Smooth muscle cell (in vitro differentiated cells): ENCODE measurements around the gene TTC28. TPM values are rescaled to one million over a fixed set of nuclear protein-coding genes. Genes with fewer than 3 reads are reported as not detected.
"Not testable (repeated sequence)": the region's sequence is repeated elsewhere in the genome, so short reads cannot be mapped to it uniquely, and the experiment has no call there.

ENCODE experiments used
- DNase-seq: peaks from one replicate; lab custom pipeline; 2025; ENCODE audit not compliant: unreplicated experiment; lab: John Stamatoyannopoulos, UW
- H2AFZ ChIP-seq: fragments of 200-600 bp; sonication (generic); 2 replicates; pipeline ENCODE4 v1.6.0; 2016; ENCODE audit warnings: antibody characterized with exemption, low read depth, mild to moderate bottlenecking
- H3F3A ChIP-seq: fragments of 200-600 bp; sonication (generic); 2 replicates; pipeline ENCODE4 v1.6.0; 2017; ENCODE audit warnings: antibody characterized with exemption, low read depth
- H3K27ac ChIP-seq: fragments of 200-600 bp; sonication (generic); 2 replicates; pipeline ENCODE4 v1.5.1; 2016; ENCODE audit warnings: low read depth, mild to moderate bottlenecking
- H3K27me3 ChIP-seq: fragments of 200-600 bp; sonication (generic); 2 replicates; pipeline ENCODE4 v1.6.1; 2016; ENCODE audit warnings: low read depth, mild to moderate bottlenecking
- H3K36me3 ChIP-seq: fragments of 200-600 bp; sonication (generic); 2 replicates; pipeline ENCODE4 v1.5.1; 2016; ENCODE audit warnings: low read depth
- H3K4me1 ChIP-seq: fragments of 200-600 bp; sonication (generic); 2 replicates; pipeline ENCODE4 v1.5.1; 2016; ENCODE audit warnings: low read depth
- H3K4me2 ChIP-seq: fragments of 200-600 bp; sonication (generic); 2 replicates; pipeline ENCODE4 v1.6.0; 2016; ENCODE audit warnings: mild to moderate bottlenecking
- H3K4me3 ChIP-seq: fragments of 200-600 bp; sonication (generic); 2 replicates; pipeline ENCODE4 v1.5.1; 2016; ENCODE audit warnings: mild to moderate bottlenecking
- H3K79me2 ChIP-seq: fragments of 200-600 bp; sonication (generic); 2 replicates; pipeline ENCODE4 v1.6.0; 2016; ENCODE audit warnings: low read depth, mild to moderate bottlenecking
- H3K9ac ChIP-seq: fragments of 200-600 bp; sonication (generic); 2 replicates; pipeline ENCODE4 v1.6.0; 2016; ENCODE audit warnings: low read depth
- H3K9me3 ChIP-seq: fragments of 200-600 bp; sonication (generic); replicated peaks from 2 replicates; pipeline ENCODE4 v1.5.1; 2016; ENCODE audit warnings: low read depth
- H4K20me1 ChIP-seq: fragments of 200-600 bp; sonication (generic); 2 replicates; pipeline ENCODE4 v1.6.0; 2016; ENCODE audit warnings: low read depth
- CTCF ChIP-seq: fragments of 200-600 bp; sonication (generic); IDR thresholded peaks from 2 replicates; pipeline ENCODE4 v1.5.1; 2017; ENCODE audit warnings: borderline replicate concordance, mild to moderate bottlenecking, antibody characterized with exemption; ENCODE audit not compliant: insufficient read depth, poor library complexity, severe bottlenecking
- WGBS: methylation state at CpG from one replicate; pipeline ENCODE4 v1.1.7; 2016; ENCODE audit warnings: low lambda C conversion rate; 5-methylcytosine and 5-hydroxymethylcytosine counted together
- polyA plus RNA-seq: library from polyadenylated mRNA; unstranded; fragments of >200 nt; fragmentation: Nextera tagmentation; extraction: Ambion mirVana; gene quantifications from 2 replicates; pipeline ENCODE4 v1.2.1, GENCODE V29; 2016
- total RNA-seq: library from RNA; depleted of rRNA; stranded (reverse); fragments of >200 nt; gene quantifications from 2 replicates; pipeline ENCODE4 v1.2.3, GENCODE V29; 2014

Gene TTC28
- total and polyA plus RNA-seq, 2 experiments from 2014 or later, result 6.3 to 17.9 TPM

DNA sequence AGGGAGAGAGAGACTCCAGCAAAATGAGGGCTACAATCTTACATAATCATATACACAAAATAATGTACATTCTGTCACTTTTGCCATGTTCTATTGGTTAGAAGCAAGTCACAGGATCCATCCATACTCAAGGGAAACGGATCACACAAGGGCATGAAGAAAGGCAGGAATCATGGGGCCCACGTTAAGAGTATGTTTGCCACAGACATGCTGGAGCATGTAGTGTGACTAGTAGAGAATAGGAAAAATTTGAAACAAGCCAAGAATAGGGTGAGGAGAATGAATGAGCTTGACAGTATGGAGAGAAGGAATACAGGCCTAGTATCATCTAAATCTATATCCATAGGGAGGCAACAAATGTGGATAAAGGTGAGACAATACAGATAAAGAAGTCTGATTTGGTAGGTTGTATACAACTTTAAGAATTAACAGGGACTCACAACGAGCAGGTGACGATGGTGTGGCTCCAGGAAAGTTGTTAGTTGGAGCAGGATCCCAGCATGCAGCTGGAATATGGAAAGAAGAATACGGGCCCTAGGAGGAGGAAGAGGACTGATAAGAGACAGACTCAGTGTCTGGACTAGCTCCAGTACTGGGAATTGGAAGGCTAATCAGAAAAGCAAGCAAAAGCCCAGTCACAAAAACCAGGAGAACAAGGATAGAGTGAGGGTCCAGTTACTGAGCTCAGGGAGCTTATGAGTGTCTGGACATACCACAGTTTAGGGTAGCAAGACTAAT is 458.8 kb downstream of the TTC28 start:
- no peak for DNase-seq
- no peaks in the 10 kb centered on the region for H3K79me2 ChIP-seq
- no peaks in the 10 kb centered on the region for H3F3A ChIP-seq
- no peak overlapping the region for H3K4me3 ChIP-seq
- no peak overlapping the region for H3K27ac ChIP-seq
- no peaks in the 10 kb centered on the region for H3K4me1 ChIP-seq
- no peaks in the 10 kb centered on the region for H3K36me3 ChIP-seq
- no peak overlapping the region for H3K4me2 ChIP-seq
- WGBS, result 82% methylated on average over 5 of the region's 5 CpGs
- no peak overlapping the region for H3K9ac ChIP-seq
- no peak overlapping the region for H2AFZ ChIP-seq
- H3K27me3 ChIP-seq, result no peaks in the 10 kb centered on the region
- H3K9me3 ChIP-seq, result no peaks in the 10 kb centered on the region
- no peak for TF ChIP-seq CTCF
- H4K20me1 ChIP-seq, result no peaks in the 10 kb centered on the region

DNA sequence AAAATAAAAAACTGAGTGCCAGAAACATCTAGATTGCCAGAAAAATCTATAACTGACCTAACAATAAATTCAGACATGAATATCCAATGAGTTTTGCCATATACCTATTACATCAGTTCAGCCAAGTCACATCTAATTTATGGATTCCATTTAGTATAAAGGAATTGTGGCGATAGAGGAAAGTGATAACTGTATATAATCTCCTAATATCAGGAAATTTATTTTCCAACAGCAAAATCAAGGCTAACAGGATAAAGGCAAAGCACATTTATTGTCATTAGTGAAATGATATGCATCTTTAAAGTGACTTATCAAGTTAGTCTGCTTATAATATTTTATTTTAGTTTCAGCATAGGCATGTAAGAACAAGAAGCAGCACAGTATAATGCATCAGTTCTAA is 462.4 kb downstream of the TTC28 start:
- no peaks in the 10 kb centered on the region for H3K9me3 ChIP-seq
- H3K9ac ChIP-seq, result no peak overlapping the region
- H2AFZ ChIP-seq, result no peak overlapping the region
- DNase-seq, result no peak
- H3K27ac ChIP-seq, result no peak overlapping the region
- H3K4me3 ChIP-seq, result no peak overlapping the region
- H3K36me3 ChIP-seq, result no peaks in the 10 kb centered on the region
- no peaks in the 10 kb centered on the region for H3K4me1 ChIP-seq
- TF ChIP-seq CTCF, result no peak
- H4K20me1 ChIP-seq, result no peaks in the 10 kb centered on the region
- no peaks in the 10 kb centered on the region for H3K27me3 ChIP-seq
- H3K4me2 ChIP-seq, result no peak overlapping the region
- H3F3A ChIP-seq, result no peaks in the 10 kb centered on the region
- H3K79me2 ChIP-seq, result no peaks in the 10 kb centered on the region
- 96% methylated on average over 1 of the region's 1 CpG for WGBS

DNA sequence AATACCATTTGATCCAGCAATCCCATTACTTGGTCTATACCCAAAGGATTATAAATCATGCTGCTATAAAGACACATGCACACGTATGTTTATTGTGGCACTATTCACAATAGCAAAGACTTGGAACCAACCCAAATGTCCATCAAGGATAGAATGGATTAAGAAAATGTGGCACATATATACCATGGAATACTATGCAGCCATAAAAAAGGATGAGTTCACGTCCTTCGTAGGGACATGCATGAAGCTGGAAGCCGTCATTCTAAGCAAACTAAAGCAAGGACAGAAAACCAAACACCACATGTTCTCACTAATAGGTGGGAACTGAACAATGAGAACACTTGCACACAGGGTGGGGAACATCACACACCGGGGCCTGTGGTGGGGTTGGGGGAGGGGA is 464.9 kb downstream of the TTC28 start:
- not testable (repeated sequence) for DNase-seq, H3K27ac ChIP-seq, H3K9ac ChIP-seq, H3K27me3 ChIP-seq, H3K79me2 ChIP-seq, H3K4me1 ChIP-seq, H3K9me3 ChIP-seq, H3K36me3 ChIP-seq, H3K4me2 ChIP-seq, H3K4me3 ChIP-seq, H2AFZ ChIP-seq, H3F3A ChIP-seq, H4K20me1 ChIP-seq
- 98% methylated on average over 5 of the region's 5 CpGs for WGBS

DNA sequence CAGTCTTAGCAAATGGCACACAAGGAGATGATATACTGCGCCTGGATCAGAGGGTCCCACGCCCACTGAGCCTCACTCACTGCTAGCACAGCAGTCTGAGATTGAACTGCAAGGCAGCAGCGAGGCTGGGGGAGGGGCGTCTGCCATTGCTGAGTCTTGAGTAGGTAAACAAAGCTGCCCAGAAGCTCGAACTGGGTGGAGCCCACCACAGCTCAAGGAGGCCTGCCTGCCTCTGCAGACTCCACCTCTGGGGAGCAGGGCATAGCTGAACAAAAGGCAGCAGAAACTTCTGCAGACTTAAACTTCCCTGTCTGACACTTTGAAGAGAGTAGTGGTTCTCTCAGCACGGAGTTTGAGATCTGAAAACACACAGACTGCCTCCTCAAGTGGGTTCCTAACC is 470.2 kb downstream of the TTC28 start:
- not testable (repeated sequence) for H3K9ac ChIP-seq, H2AFZ ChIP-seq, H3F3A ChIP-seq, H3K9me3 ChIP-seq, H3K79me2 ChIP-seq, H3K4me3 ChIP-seq, DNase-seq, H3K4me1 ChIP-seq, H3K36me3 ChIP-seq, H3K4me2 ChIP-seq, H3K27me3 ChIP-seq, H3K27ac ChIP-seq, H4K20me1 ChIP-seq
- 63% methylated on average over 6 of the region's 6 CpGs for WGBS

DNA sequence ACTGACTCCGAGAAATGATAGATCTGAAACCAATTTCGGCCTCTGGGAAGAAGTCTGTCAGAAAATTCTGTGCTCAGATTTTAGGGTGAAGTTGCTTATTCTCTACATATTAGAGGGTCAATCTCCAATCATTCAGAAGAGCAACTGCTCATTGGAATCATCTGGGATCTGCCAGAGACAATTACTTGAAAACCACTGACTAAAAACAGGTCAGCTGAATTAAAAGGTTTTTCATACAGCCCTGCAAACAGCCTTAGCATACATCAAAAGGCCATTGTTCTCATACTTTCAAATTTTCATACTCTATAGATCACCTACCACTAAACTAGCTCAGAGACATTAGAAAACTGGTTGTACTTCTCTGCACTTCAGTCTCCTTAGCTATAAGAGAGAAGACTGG is 470.9 kb downstream of the TTC28 start:
- H3K36me3 ChIP-seq, result no peaks in the 10 kb centered on the region
- WGBS, result 93% methylated on average over 2 of the region's 2 CpGs
- H3K79me2 ChIP-seq, result no peaks in the 10 kb centered on the region

More for the DNA sequence above, 470.9 kb downstream of the TTC28 start:
- no peaks in the 10 kb centered on the region for H3F3A ChIP-seq
- no peak overlapping the region for H3K4me3 ChIP-seq
- H4K20me1 ChIP-seq, result no peaks in the 10 kb centered on the region
- H3K4me1 ChIP-seq, result no peaks in the 10 kb centered on the region
- no peak for TF ChIP-seq CTCF
- H3K9ac ChIP-seq, result no peak overlapping the region
- no peaks in the 10 kb centered on the region for H3K27me3 ChIP-seq
- H3K27ac ChIP-seq, result no peak overlapping the region
- DNase-seq, result no peak
- no peak overlapping the region for H3K4me2 ChIP-seq
- no peak overlapping the region for H2AFZ ChIP-seq
- no peaks in the 10 kb centered on the region for H3K9me3 ChIP-seq
